ENCODE measurements around the gene BCAS2. TPM values are rescaled to one million over a fixed set of nuclear protein-coding genes. Genes with fewer than 3 reads are reported as not detected.

The BCAS2 gene
- total and polyA plus RNA-seq, 2 experiments from 2014 or later = 44.4 to 67.1 TPM

GRCh38 chr1:114524944-114525343 lies 56.5 kb downstream of the BCAS2 start:
- Histone ChIP-seq H3F3A (ENCODE audit: insufficient read depth) (no peaks in the 10 kb centered on the region), H3K4me2 (ENCODE audit: unreplicated experiment) (no peak overlapping the region), H3K27me3 (replicated peaks; ENCODE audit: insufficient read depth) (no peaks in the 10 kb centered on the region), H3K27ac (no peak overlapping the region), H3K9me3 (ENCODE audit: low read depth) (no peaks in the 10 kb centered on the region), H4K20me1 (ENCODE audit: insufficient read depth) (no peaks in the 10 kb centered on the region), H3K36me3 (ENCODE audit: low read depth) (no peaks in the 10 kb centered on the region), H3K4me3 (no peak overlapping the region), H3K79me2 (ENCODE audit: insufficient read depth) (no peaks in the 10 kb centered on the region), H3K4me1 (ENCODE audit: insufficient read depth) (no peaks in the 10 kb centered on the region), H3K9me2 (ENCODE audit: insufficient read depth) (no peaks in the 10 kb centered on the region), H2AFZ (no peak overlapping the region), H3K9ac (no peak overlapping the region)
- in situ Hi-C loops (cut with MboI) = no loop called here
- TF ChIP-seq EZH2phosphoT487 (IDR thresholded peaks at IDR 0.05; ENCODE audit: insufficient read depth, low read depth) (no peak), EZH2 (IDR thresholded peaks at IDR 0.05; ENCODE audit: insufficient read depth, poor library complexity, severe bottlenecking) (no peak)
- no peak for DNase-seq

- no peak for TF ChIP-seq EZH2 (IDR thresholded peaks at IDR 0.05; ENCODE audit: insufficient read depth, poor library complexity, severe bottlenecking)
- TF ChIP-seq EZH2phosphoT487 (IDR thresholded peaks at IDR 0.05; ENCODE audit: insufficient read depth, low read depth) = no peak
- H3K79me2 ChIP-seq (ENCODE audit: insufficient read depth) = no peaks in the 10 kb centered on the region
- H4K20me1 ChIP-seq (ENCODE audit: insufficient read depth) = no peaks in the 10 kb centered on the region
- no peaks in the 10 kb centered on the region for H3K9me2 ChIP-seq (ENCODE audit: insufficient read depth)
- no peak for DNase-seq
- H3K9ac ChIP-seq = no peak overlapping the region
- H3K4me2 ChIP-seq (ENCODE audit: unreplicated experiment) = no peak overlapping the region
- no peaks in the 10 kb centered on the region for H3K27me3 ChIP-seq (replicated peaks; ENCODE audit: insufficient read depth)
- H3F3A ChIP-seq (ENCODE audit: insufficient read depth) = no peaks in the 10 kb centered on the region
- in situ Hi-C loops (cut with MboI) = no loop called here
- no peak overlapping the region for H3K4me3 ChIP-seq
- H3K27ac ChIP-seq = no peak overlapping the region
- H2AFZ ChIP-seq = no peak overlapping the region
- H3K4me1 ChIP-seq (ENCODE audit: insufficient read depth) = no peaks in the 10 kb centered on the region
- no peaks in the 10 kb centered on the region for H3K9me3 ChIP-seq (ENCODE audit: low read depth)
- no peaks in the 10 kb centered on the region for H3K36me3 ChIP-seq (ENCODE audit: low read depth)
- 53 to 60% methylated on average over 2 of the region's 2 CpGs for WGBS, 2 experiments (ENCODE audit: low coverage in 1 of 2, low lambda C conversion rate in 2 of 2, missing lambda C conversion rate in 2 of 2)
Measured at GRCh38 chr1:114522264-114522575, 59.2 kb downstream of the BCAS2 start.

- Histone ChIP-seq H3K79me2 (ENCODE audit: insufficient read depth) (no peaks in the 10 kb centered on the region), H3K9me3 (ENCODE audit: low read depth) (no peaks in the 10 kb centered on the region), H3K36me3 (ENCODE audit: low read depth) (no peaks in the 10 kb centered on the region), H3K9me2 (ENCODE audit: insufficient read depth) (no peaks in the 10 kb centered on the region), H3K4me1 (ENCODE audit: insufficient read depth) (no peaks in the 10 kb centered on the region), H3K27ac (no peak overlapping the region), H3K4me3 (no peak overlapping the region), H3K27me3 (replicated peaks; ENCODE audit: insufficient read depth) (no peaks in the 10 kb centered on the region), H3F3A (ENCODE audit: insufficient read depth) (no peaks in the 10 kb centered on the region), H4K20me1 (ENCODE audit: insufficient read depth) (no peaks in the 10 kb centered on the region), H3K9ac (no peak overlapping the region), H2AFZ (no peak overlapping the region), H3K4me2 (ENCODE audit: unreplicated experiment) (no peak overlapping the region)
- TF ChIP-seq EZH2 (IDR thresholded peaks at IDR 0.05; ENCODE audit: insufficient read depth, poor library complexity, severe bottlenecking) = no peak
- TF ChIP-seq EZH2phosphoT487 (IDR thresholded peaks at IDR 0.05; ENCODE audit: insufficient read depth, low read depth) = no peak
- 68 to 70% methylated on average over 8 of the region's 8 CpGs for WGBS, 2 experiments (ENCODE audit: low coverage in 1 of 2, low lambda C conversion rate in 2 of 2, missing lambda C conversion rate in 2 of 2)
- DNase-seq = no peak
- in situ Hi-C loops (cut with MboI) = no loop called here
Measured at GRCh38 chr1:114521396-114522263, 59.8 kb downstream of the BCAS2 start.

Other genes starting within 250 kb of the BCAS2 start
- gene TRIM33, start 70.4 kb downstream of the BCAS2 start, total RNA-seq (2014; rRNA removed; shearing (Covaris generic)) = 17.6 and 19.7 TPM in 2 replicates
- 7.9 and 10.6 TPM in 2 replicates for gene TRIM33, start 70.4 kb downstream of the BCAS2 start, polyA plus RNA-seq (2016; fragmentation: Nextera tagmentation; extraction: Ambion mirVana)
- gene DENND2C, start 88.4 kb upstream of the BCAS2 start, total RNA-seq (2014; rRNA removed; shearing (Covaris generic)) = 5.9 and 6.8 TPM in 2 replicates
- 2.8 and 3.3 TPM in 2 replicates for gene DENND2C, start 88.4 kb upstream of the BCAS2 start, polyA plus RNA-seq (2016; fragmentation: Nextera tagmentation; extraction: Ambion mirVana)
- gene AMPD1, start 113.9 kb upstream of the BCAS2 start, total RNA-seq (2014; rRNA removed; shearing (Covaris generic)) = not detected in 2 replicates
- not detected in 2 replicates for gene AMPD1, start 113.9 kb upstream of the BCAS2 start, polyA plus RNA-seq (2016; fragmentation: Nextera tagmentation; extraction: Ambion mirVana)
- gene NRAS, start 135.2 kb upstream of the BCAS2 start, total RNA-seq (2014; rRNA removed; shearing (Covaris generic)) = 65.0 and 70.7 TPM in 2 replicates
- gene NRAS, start 135.2 kb upstream of the BCAS2 start, polyA plus RNA-seq (2016; fragmentation: Nextera tagmentation; extraction: Ambion mirVana) = 36.8 and 38.7 TPM in 2 replicates
- gene CSDE1, start 176.4 kb upstream of the BCAS2 start, total RNA-seq (2014; rRNA removed; shearing (Covaris generic)) = 621 and 808 TPM in 2 replicates
- gene CSDE1, start 176.4 kb upstream of the BCAS2 start, polyA plus RNA-seq (2016; fragmentation: Nextera tagmentation; extraction: Ambion mirVana) = 274 and 297 TPM in 2 replicates
- gene SIKE1, start 199.1 kb upstream of the BCAS2 start, total RNA-seq (2014; rRNA removed; shearing (Covaris generic)) = 70.3 and 106 TPM in 2 replicates
- 50.9 and 53.0 TPM in 2 replicates for gene SIKE1, start 199.1 kb upstream of the BCAS2 start, polyA plus RNA-seq (2016; fragmentation: Nextera tagmentation; extraction: Ambion mirVana)

All from GM23248 (cell line).